Measurements from ENCODE around the gene PICK1.

The PICK1 gene

GRCh38 chr22:38073150-38074130 is 16.2 kb downstream of the PICK1 start:
- no peak for DNase-seq (ENCODE audit: low read depth)
- TF ChIP-seq, protein P1, sequence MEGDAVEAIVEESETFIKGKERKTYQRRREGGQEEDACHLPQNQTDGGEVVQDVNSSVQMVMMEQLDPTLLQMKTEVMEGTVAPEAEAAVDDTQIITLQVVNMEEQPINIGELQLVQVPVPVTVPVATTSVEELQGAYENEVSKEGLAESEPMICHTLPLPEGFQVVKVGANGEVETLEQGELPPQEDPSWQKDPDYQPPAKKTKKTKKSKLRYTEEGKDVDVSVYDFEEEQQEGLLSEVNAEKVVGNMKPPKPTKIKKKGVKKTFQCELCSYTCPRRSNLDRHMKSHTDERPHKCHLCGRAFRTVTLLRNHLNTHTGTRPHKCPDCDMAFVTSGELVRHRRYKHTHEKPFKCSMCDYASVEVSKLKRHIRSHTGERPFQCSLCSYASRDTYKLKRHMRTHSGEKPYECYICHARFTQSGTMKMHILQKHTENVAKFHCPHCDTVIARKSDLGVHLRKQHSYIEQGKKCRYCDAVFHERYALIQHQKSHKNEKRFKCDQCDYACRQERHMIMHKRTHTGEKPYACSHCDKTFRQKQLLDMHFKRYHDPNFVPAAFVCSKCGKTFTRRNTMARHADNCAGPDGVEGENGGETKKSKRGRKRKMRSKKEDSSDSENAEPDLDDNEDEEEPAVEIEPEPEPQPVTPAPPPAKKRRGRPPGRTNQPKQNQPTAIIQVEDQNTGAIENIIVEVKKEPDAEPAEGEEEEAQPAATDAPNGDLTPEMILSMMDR (IDR thresholded peaks at IDR 0.05; ENCODE audit: low read depth, low read length, missing control alignments) = no peak
- H3K4me3 ChIP-seq (ENCODE audit: low read depth, low read length) = no peak overlapping the region

DNA sequence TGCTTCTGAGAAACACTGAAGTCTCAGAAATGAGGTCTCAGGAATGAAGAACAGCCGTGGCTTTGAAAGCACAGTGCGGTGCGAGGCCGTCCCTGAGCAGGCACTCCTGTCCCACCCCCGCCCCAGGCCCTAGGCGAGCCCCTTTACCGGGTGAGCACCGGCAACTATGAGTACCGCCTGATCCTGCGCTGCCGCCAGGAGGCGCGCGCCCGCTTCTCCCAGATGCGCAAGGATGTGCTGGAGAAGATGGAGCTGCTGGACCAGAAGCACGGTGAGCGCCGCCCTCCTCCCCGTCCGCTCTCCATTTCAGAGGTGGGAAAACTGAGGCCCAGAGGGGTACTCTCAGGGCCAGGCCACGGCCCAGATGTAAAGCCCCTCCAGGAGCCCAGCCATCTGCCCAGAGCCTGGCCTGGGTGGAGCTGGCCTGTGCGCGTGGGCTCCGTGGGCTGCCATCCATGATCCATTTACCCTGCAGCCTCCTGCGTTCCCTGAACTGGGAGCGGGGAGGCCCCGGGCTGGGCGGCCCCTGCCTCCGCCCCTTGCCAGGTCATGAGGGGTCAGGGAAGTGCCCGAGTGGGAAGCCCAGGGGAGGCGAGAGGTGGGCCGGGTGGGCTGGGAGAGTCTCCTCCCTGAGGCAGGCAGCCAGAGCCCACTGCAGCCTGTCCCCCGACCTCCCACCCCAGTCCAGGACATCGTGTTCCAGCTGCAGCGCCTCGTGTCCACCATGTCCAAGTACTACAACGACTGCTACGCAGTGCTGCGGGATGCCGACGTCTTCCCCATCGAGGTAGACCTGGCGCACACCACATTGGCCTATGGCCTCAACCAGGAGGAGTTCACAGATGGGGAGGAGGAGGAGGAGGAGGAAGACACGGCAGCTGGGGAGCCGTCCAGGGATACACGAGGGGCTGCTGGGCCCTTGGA is 17.2 kb downstream of the PICK1 start:
- TF ChIP-seq, protein P1 (IDR thresholded peaks at IDR 0.05; ENCODE audit: low read depth, low read length, missing control alignments) = no peak
- no peak overlapping the region for H3K4me3 ChIP-seq (ENCODE audit: low read depth, low read length)
- DNase-seq (ENCODE audit: low read depth) = no peak

GRCh38 chr22:38075105-38075825 is 18.1 kb downstream of the PICK1 start:
- no peak for DNase-seq (ENCODE audit: low read depth)
- H3K4me3 ChIP-seq (ENCODE audit: low read depth, low read length) = no peak overlapping the region

DNA sequence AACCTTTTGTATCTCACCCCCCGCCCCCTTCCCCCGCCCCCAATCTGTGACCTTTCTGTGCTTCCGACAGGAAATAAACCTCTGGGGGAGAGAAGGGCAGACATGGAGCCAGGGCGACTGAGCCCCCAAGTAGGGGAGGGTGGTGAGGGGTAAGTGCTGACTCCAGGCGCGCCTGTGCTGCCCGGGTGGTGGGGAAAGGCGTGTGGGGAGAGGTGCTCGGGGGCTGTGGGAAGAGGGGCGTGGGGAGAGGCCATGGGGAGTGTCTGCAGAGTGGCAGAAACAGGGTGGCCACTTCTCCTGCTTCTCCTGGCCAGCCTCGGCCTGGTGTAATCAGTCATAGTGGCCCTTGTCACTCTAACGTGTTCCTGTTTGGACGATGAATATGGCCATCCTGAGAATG is 18.8 kb downstream of the PICK1 start:
- TF ChIP-seq, protein P1 (IDR thresholded peaks at IDR 0.05; ENCODE audit: low read depth, low read length, missing control alignments) = no peak
- no peak overlapping the region for H3K4me3 ChIP-seq (ENCODE audit: low read depth, low read length)
- DNase-seq (ENCODE audit: low read depth) = no peak

More at GRCh38 chr22:38075105-38075825, 18.1 kb downstream of the PICK1 start:
- TF ChIP-seq, protein P1 (IDR thresholded peaks at IDR 0.05; ENCODE audit: low read depth, low read length, missing control alignments) = no peak

DNA sequence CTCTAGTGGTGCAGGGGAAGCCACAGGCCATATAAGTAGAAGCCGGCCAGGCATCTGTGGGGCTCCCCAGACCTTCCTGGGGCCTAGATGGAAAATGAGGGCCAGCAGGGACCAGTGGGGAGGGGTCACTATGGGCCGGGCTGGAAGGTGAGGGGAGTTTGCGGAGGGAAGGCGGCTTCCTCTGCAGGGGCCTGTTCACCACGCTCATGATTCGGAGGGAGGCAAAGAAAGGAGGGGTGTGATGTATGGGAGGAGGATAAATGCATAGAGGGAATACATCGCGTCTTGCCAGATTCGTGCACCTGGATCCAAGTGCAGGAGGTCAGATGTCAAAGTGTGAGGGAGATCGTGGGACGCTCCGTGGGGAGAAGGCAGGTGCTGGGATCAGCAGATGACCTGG is 19.9 kb downstream of the PICK1 start:
- no peak for DNase-seq (ENCODE audit: low read depth)
- TF ChIP-seq, protein P1 (IDR thresholded peaks at IDR 0.05; ENCODE audit: low read depth, low read length, missing control alignments) = no peak
- H3K4me3 ChIP-seq (ENCODE audit: low read depth, low read length) = no peak overlapping the region

DNA sequence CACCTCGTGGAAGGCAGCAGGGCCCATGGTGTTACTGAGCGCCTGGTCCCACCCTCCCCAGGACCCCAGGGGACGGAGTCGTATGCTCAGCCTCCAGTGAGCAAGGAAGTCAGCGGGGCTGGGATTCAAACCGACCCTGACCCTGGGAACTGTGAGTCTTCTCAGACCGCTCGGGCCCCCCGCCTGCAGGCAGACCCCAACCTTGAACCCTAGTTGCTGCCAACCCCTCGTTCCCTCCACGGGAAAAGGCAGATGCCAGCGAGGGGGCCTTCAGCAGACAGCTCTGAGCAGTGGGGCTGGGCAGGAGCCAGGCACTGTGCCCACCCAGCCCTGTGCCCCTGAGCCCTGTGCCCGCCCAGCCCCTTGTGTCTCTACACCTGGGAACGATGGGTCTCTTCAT is 20.4 kb downstream of the PICK1 start:
- DNase-seq (ENCODE audit: low read depth) = no peak
- TF ChIP-seq, protein P1 (IDR thresholded peaks at IDR 0.05; ENCODE audit: low read depth, low read length, missing control alignments) = no peak
- H3K4me3 ChIP-seq (ENCODE audit: low read depth, low read length) = no peak overlapping the region

Data from GM12864 (cell line).